ENCODE measurements around the gene IL17RA. TPM values are rescaled to one million over a fixed set of nuclear protein-coding genes. Genes with fewer than 3 reads are reported as not detected.

Gene IL17RA
- total and polyA plus RNA-seq, 4 donors = 3.1 to 9.0 (median 4.4) TPM

GRCh38 chr22:17155941-17156340 is 71.1 kb downstream of the IL17RA start:
- no peak overlapping the region for H3K9ac ChIP-seq (ENCODE audit: low read depth in 1 of 2, low read length in 2 of 2)
- H3K36me3 ChIP-seq (ENCODE audit: control insufficient read depth in 4 of 4, insufficient read depth in 3 of 4, low read depth in 1 of 4, low read length in 3 of 4) = peaks cover 0 to 2% (median 0%) of the 10 kb centered on the region in 4 donors
- no peak overlapping the region for H3K4me3 ChIP-seq (ENCODE audit: low read depth in 1 of 3, low read length in 3 of 3)
- no peak for DNase-seq (ENCODE audit: low spot score)
- TF ChIP-seq RXRA (IDR thresholded peaks at IDR 0.05) (no peak), HNF4A (conservative IDR thresholded peaks at IDR 0.05) (no peak), FOXA1 (IDR thresholded peaks at IDR 0.05) (no peak), NR2F2 (IDR thresholded peaks at IDR 0.05) (no peak), JUND (IDR thresholded peaks at IDR 0.05) (no peak), YY1 (IDR thresholded peaks at IDR 0.05) (no peak), REST (IDR thresholded peaks at IDR 0.05) (no peak), HNF4G (IDR thresholded peaks at IDR 0.05) (no peak), GABPA (IDR thresholded peaks at IDR 0.05 in 1 of 2, conservative IDR thresholded peaks at IDR 0.05 in 1 of 2) (no peak)
- peaks cover 12 to 47% (median 24%) of the 10 kb centered on the region in 4 donors for H3K4me1 ChIP-seq (ENCODE audit: control insufficient read depth in 4 of 4, insufficient read depth in 4 of 4, low read length in 3 of 4)
- no peaks in the 10 kb centered on the region for H3K9me3 ChIP-seq (ENCODE audit: control insufficient read depth in 4 of 4, low read length in 3 of 4)
- H3K27ac ChIP-seq (ENCODE audit: low read depth in 1 of 2, low read length in 2 of 2) = no peak overlapping the region
- WGBS = 86% methylated on average over 3 of the region's 3 CpGs
- no peaks in the 10 kb centered on the region for H3K27me3 ChIP-seq (ENCODE audit: control insufficient read depth in 4 of 4, insufficient read depth in 4 of 4, low read length in 3 of 4)

- no peak overlapping the region for H3K9ac ChIP-seq (ENCODE audit: low read depth in 1 of 2, low read length in 2 of 2)
- DNase-seq (ENCODE audit: low spot score) = no peak
- TF ChIP-seq EGR1 (IDR thresholded peaks at IDR 0.05; ENCODE audit: low read depth in 2 of 2) (no peak), HNF4G (IDR thresholded peaks at IDR 0.05) (no peak), JUND (IDR thresholded peaks at IDR 0.05) (no peak), RAD21 (IDR thresholded peaks at IDR 0.05) (no peak), CTCF (IDR thresholded peaks at IDR 0.05; ENCODE audit: low read depth, low read length, missing input control) (no peak), ATF3 (IDR thresholded peaks at IDR 0.05) (no peak), TAF1 (conservative IDR thresholded peaks at IDR 0.05) (no peak), RXRA (IDR thresholded peaks at IDR 0.05) (no peak), FOXA1 (IDR thresholded peaks at IDR 0.05) (no peak), SP1 (IDR thresholded peaks at IDR 0.05) (no peak), HNF4A (conservative IDR thresholded peaks at IDR 0.05) (no peak), NR2F2 (IDR thresholded peaks at IDR 0.05) (no peak)
- no peaks in the 10 kb centered on the region for H3K27me3 ChIP-seq (ENCODE audit: control insufficient read depth in 4 of 4, insufficient read depth in 4 of 4, low read length in 3 of 4)
- peaks cover 13 to 43% (median 29%) of the 10 kb centered on the region in 4 donors for H3K4me1 ChIP-seq (ENCODE audit: control insufficient read depth in 4 of 4, insufficient read depth in 4 of 4, low read length in 3 of 4)
- H3K4me3 ChIP-seq (ENCODE audit: low read depth in 1 of 3, low read length in 3 of 3) = peak overlapping the region in 1 of 3 donors; percentile 78
- no peaks in the 10 kb centered on the region for H3K9me3 ChIP-seq (ENCODE audit: control insufficient read depth in 4 of 4, low read length in 3 of 4)
- WGBS = 73% methylated on average over 3 of the region's 3 CpGs
- peaks cover 0 to 2% (median 0%) of the 10 kb centered on the region in 4 donors for H3K36me3 ChIP-seq (ENCODE audit: control insufficient read depth in 4 of 4, insufficient read depth in 3 of 4, low read depth in 1 of 4, low read length in 3 of 4)
- H3K27ac ChIP-seq (ENCODE audit: low read depth in 1 of 2, low read length in 2 of 2) = peak overlapping the region in 1 of 2 donors; percentile 99
Measured at GRCh38 chr22:17157714-17158113, 72.9 kb downstream of the IL17RA start.
